ENCODE measurements around the gene DMD. TPM values are rescaled to one million over a fixed set of nuclear protein-coding genes. Genes with fewer than 3 reads are reported as not detected.

The DMD gene
- total RNA-seq, 1 donor from 2014 or later, result 143 TPM

- H3K27ac ChIP-seq (replicated peaks), result no peak overlapping the region
- no peak for DNase-seq
- no peaks in the 10 kb centered on the region for H3K36me3 ChIP-seq
- no peaks in the 10 kb centered on the region for H3K9me3 ChIP-seq (replicated peaks)
- H3K4me3 ChIP-seq, result no peak overlapping the region
- no peaks in the 10 kb centered on the region for H3K27me3 ChIP-seq (ENCODE audit: low read depth)
- no peaks in the 10 kb centered on the region for H3K4me1 ChIP-seq
- intact Hi-C loops (cut with micrococcal nuclease), result no loop called here
- TF ChIP-seq, protein P1, sequence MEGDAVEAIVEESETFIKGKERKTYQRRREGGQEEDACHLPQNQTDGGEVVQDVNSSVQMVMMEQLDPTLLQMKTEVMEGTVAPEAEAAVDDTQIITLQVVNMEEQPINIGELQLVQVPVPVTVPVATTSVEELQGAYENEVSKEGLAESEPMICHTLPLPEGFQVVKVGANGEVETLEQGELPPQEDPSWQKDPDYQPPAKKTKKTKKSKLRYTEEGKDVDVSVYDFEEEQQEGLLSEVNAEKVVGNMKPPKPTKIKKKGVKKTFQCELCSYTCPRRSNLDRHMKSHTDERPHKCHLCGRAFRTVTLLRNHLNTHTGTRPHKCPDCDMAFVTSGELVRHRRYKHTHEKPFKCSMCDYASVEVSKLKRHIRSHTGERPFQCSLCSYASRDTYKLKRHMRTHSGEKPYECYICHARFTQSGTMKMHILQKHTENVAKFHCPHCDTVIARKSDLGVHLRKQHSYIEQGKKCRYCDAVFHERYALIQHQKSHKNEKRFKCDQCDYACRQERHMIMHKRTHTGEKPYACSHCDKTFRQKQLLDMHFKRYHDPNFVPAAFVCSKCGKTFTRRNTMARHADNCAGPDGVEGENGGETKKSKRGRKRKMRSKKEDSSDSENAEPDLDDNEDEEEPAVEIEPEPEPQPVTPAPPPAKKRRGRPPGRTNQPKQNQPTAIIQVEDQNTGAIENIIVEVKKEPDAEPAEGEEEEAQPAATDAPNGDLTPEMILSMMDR (IDR thresholded peaks at IDR 0.05; ENCODE audit: borderline replicate concordance), result no peak
Observed at GRCh38 chrX:32562261-32562660, 649.1 kb downstream of the DMD start.

- Histone ChIP-seq H3K9me3 (replicated peaks) (no peaks in the 10 kb centered on the region), H3K27ac (replicated peaks) (peak overlapping the region; percentile 27), H3K36me3 (no peaks in the 10 kb centered on the region), H3K27me3 (ENCODE audit: low read depth) (no peaks in the 10 kb centered on the region), H3K4me1 (peaks cover 7% of the 10 kb centered on the region), H3K4me3 (no peak overlapping the region)
- no peak for DNase-seq
- TF ChIP-seq, protein P1 (IDR thresholded peaks at IDR 0.05; ENCODE audit: borderline replicate concordance), result no peak
- intact Hi-C loops (cut with micrococcal nuclease), result no loop called here
Observed at GRCh38 chrX:32545101-32545500, 666.2 kb downstream of the DMD start.

DNA sequence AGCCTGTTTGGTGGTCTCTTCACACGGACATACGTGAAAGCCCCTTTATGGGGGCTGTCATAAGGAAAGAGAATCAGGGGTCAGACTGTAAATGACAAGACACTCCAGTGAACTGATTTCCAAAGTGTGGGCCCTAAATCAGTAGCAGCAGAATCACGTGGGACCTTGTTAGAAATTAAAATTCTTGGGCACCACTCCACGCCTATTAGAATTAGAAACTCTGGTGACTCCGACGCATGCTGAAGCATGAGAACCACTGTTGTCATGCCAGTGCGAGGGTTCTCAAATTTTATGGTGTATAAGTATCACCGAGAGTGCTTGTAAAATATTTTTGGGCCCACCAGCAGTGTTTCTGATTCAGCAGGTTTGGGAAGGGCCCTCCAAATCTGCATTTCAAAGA lies 672.8 kb downstream of the DMD start:
- no peak for DNase-seq
- TF ChIP-seq, protein P1 (IDR thresholded peaks at IDR 0.05; ENCODE audit: borderline replicate concordance), result no peak

DNA sequence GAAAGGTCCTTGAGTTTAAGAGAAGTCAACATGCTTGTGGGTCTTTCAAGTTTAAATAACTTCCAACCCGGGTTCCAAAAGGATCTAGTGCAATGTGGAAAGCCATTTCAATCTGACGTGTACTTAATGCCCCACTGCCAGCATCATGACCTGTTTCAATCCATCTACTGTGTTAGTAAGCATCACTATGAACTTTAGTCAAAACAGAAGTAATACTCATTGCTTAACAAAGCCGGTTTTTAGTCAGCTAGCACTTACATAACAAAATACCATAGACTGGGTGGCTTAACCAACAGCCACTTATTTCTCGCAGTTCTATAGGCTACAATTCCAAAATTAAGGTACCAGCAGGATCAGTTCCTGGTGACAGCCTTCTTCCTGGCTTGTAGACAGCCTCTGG lies 677.5 kb downstream of the DMD start:
- intact Hi-C loops (cut with micrococcal nuclease), result no loop called here
- H3K27ac ChIP-seq (replicated peaks), result no peak overlapping the region
- TF ChIP-seq, protein P1 (IDR thresholded peaks at IDR 0.05; ENCODE audit: borderline replicate concordance), result no peak
- no peaks in the 10 kb centered on the region for H3K9me3 ChIP-seq (replicated peaks)
- no peak for DNase-seq
- H3K27me3 ChIP-seq (ENCODE audit: low read depth), result no peaks in the 10 kb centered on the region
- no peaks in the 10 kb centered on the region for H3K4me1 ChIP-seq
- H3K4me3 ChIP-seq, result no peak overlapping the region
- H3K36me3 ChIP-seq, result no peaks in the 10 kb centered on the region

More for the DNA sequence above, 672.8 kb downstream of the DMD start:
- no peaks in the 10 kb centered on the region for H3K4me1 ChIP-seq
- no peaks in the 10 kb centered on the region for H3K36me3 ChIP-seq
- no peak overlapping the region for H3K4me3 ChIP-seq
- no peaks in the 10 kb centered on the region for H3K27me3 ChIP-seq (ENCODE audit: low read depth)
- intact Hi-C loops (cut with micrococcal nuclease), result no loop called here
- no peaks in the 10 kb centered on the region for H3K9me3 ChIP-seq (replicated peaks)
- H3K27ac ChIP-seq (replicated peaks), result no peak overlapping the region

DNA sequence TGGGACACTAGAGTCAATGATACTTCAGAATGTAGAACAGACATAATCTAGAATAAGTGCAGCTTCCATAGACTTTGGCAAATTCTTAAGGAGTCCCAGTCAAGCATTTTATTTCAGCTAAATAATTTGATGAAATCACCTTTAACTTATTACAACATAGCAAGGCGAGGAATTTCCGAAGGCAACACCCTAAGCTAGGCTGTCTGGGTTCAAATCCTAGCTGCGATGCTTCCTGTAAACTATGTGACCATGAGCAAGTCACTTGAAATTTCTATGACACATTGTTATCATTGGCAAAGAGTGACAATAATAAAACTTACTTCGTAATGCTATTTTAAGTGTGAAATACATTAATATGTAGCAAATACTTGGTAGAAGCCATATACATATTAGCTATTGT lies 679.1 kb downstream of the DMD start:
- intact Hi-C loops (cut with micrococcal nuclease), result no loop called here
- DNase-seq, result no peak
- TF ChIP-seq, protein P1 (IDR thresholded peaks at IDR 0.05; ENCODE audit: borderline replicate concordance), result no peak
- no peaks in the 10 kb centered on the region for H3K36me3 ChIP-seq
- no peaks in the 10 kb centered on the region for H3K4me1 ChIP-seq
- H3K9me3 ChIP-seq (replicated peaks), result no peaks in the 10 kb centered on the region
- no peak overlapping the region for H3K27ac ChIP-seq (replicated peaks)
- no peak overlapping the region for H3K4me3 ChIP-seq
- H3K27me3 ChIP-seq (ENCODE audit: low read depth), result no peaks in the 10 kb centered on the region
